DMS53 treated with DMSO at 0.1 percent for 48 hours (cell line): ENCODE results near the gene VAT1L.
"Not testable (repeated sequence)": the region's sequence is repeated elsewhere in the genome, so short reads cannot be mapped to it uniquely, and the experiment has no call there.

ENCODE experiments used
- DNase-seq: peaks from one replicate; lab custom pipeline; 2025; ENCODE audit not compliant: unreplicated experiment; lab: John Stamatoyannopoulos, UW

Gene VAT1L

DNA sequence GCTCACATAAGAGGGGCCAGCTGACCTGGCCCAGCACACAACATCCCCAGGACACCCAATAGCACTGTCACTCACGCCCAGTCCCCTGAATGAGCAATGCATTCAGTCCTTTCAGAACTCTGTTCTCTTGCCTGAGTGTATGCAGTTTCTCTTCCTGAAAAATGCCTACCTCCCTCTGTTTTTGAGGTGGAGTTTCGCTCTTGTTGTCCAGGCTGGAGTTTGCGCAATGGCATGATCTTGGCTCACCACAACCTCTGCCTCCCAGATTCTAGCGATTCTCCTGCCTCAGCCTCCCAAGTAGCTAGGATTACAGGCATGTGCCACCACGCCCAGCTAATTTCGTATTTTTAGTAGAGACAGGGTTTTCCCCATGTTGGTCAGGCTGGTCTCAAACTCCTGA lies 159.2 kb downstream of the VAT1L start:
- not testable (repeated sequence) for DNase-seq

DNA sequence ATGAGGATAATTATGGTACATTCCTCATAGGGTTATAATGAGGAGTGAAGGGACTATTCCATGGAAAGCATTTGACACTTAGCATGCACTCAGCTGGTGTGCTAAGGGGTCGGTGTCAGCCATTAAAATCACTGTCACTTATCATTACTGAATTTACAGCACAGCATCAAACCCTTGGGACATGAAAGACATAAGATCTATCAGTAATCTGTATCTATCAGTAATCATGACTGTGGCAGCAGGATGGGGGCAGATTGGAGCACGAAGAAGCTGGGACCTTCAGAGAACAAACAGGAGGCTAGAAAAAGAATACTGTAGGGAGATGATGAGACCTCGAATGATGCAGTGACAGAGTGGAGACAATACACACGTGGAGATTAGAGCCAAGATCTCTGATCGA lies 160.5 kb downstream of the VAT1L start:
- DNase-seq, result no peak

DNA sequence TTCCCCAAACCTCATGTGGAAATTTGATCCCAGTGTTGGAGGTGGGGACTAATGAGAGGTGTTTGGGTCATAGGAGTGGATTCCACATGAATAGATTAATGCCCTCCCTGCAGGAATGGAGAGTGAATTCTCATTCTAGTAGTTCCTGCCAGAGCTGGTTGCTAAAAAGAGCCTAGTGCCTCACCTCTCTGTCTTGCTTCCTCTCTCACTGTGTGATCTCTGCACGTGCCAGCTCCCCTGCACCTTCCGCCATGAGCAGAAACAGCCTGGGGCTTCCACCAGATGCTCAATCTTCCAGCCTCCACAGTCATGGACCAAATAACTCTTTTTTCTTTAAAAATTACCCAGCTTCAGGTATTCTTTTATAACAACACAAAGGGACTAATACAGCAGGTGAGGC lies 161.1 kb downstream of the VAT1L start:
- DNase-seq, result no peak

DNA sequence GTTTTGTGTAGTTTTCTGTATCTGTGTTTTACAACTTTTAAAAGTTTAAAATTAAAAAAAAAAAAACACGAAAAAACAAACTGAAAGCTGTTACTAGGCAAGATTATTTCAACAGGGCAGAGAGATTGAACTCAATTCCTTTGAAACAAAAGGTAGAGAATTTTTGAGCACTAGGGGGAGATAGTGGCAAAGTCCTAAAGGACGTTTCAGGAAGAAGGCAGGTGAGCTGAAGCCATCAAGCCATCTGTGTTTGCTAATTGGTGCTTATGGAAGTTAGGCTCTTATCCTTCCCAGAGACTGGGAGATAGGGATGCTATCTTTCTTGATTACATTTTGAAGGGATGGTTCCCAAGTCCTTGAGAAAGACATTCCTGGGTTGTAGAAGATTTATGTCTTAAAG lies 163.4 kb downstream of the VAT1L start:
- no peak for DNase-seq

DNA sequence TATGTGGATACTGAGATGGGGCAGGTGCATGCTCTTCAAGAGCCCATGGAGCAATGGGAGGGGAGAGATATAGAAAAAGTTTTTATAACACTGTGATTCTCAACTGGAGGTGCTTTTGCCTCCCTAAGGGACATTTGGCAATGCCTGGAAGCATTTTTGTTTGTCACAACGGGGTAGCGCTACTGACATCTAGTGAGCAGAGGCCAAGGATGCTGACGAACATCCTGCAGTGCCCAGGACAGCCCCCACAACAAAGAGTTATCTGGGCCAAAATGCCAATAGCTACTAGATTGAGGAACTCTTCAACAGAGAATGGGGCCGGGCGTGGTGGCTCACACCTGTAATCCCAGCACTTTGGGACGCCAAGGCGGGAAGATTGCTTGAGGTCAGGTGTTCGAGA lies 166.8 kb downstream of the VAT1L start:
- no peak for DNase-seq

DNA sequence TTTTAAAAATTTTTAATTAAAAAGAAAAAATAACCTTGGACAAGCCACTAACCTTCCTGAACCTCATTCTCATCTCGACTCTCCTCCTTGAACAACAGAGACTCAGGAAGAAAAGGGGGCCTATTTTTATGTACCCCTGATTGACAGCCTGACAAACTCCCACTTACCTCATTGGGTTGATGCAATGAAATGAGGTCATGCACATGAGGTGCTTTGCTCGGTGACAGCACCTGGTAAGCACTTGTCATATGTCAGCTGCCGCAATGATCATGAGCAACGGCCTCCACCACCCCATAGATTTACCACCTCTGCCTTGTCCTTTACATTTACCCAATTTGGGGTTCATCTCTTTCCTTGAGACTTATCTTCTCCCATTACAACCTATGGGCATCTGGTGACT lies 167.9 kb downstream of the VAT1L start:
- DNase-seq, result no peak

DNA sequence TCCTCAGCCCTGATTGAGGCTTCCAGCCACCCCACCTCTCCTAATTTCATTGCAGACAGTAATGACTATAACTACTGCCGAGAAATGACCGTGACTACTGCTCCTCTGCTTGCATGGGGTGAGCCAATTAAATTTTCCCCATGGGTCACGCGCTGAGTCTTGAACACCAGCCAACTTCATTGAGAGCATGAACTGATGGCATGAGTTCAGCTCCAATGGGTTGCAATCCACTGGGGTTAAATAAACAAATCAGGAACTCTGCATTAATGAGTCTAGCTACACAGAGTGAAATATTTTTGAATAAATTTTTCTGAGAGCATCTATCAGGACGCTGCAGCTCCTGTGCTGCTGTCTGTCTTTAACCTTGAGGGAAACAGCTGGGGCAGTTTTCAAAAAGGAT lies 172.4 kb downstream of the VAT1L start:
- DNase-seq, result no peak

DNA sequence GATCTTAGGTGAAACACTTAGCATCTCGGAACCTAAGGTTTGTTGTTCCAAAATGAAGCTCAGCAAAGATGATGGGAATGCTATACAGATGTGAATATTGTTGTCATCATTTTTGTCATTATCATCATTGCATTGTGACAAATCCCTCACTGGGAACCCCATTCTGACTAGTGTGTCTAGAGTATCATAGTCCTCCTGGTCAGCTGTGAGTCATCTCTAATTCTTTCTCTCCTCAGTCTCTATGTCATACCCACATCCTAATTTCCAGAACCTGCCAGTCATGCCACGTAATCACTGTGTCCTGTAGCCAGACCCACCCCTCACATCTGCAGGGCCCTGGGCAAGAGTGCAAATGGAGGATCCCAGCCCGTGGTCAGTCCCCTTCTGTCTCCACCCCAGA lies 173.4 kb downstream of the VAT1L start:
- no peak for DNase-seq

DNA sequence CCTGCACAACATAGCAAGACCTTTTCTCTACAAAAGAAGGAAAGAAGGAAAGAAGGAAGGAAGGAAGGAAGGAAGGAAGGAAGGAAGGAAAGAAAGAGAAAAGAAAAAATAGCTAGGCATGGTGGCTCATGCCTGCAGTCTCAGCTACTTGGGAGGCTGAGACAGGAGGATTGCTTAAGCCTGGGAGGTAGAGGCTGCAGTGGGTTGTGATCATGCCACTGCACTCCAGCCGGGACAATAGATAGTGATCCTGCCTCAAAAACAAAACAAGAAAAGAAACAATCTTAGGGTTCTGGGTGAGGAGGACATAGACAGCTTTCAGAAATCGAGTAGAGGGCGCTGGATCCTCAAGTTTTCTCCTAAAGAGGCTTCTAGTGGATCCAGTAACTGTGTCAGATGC lies 174.3 kb downstream of the VAT1L start:
- DNase-seq, result no peak

DNA sequence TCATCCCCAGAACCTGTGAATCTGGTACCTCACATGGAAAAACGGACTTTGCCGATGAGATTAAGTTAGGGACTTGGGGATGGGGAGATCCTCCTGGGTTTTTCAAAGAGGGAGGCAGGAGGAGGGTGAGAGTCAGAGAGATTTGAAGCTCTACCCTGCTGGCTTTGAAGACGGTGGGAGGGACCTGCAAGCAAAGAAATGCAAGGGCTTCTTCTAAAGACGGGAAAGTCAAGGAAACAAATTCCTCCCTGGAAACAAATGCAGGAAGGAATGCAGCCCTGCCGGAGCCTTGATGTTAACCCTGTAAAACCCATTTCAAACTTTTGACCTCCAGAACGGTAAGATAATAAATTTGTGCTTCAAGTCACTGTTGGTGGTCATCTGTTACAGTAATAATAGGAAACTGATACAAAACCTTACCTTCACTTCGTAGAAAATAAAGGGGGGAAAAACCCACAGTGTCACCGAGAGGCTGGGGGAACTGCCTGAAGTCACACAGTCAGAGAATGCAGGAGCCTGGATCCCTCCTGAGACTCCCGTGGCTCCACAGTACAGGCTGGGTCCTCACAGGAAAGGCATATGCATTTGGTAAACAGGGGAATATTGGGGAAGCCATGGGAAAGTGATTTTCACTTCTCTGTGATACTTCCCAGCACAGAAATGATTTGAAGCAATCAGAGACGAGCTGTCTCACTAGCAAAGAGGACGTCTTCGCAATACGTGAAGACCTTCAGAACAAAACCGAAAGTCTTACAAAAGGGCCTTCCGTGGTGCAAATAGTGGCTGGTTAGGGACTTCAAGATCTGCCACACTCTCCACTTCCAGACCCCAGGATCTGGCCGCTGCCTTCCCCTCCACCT lies 175.1 kb downstream of the VAT1L start:
- DNase-seq, result no peak

DNA sequence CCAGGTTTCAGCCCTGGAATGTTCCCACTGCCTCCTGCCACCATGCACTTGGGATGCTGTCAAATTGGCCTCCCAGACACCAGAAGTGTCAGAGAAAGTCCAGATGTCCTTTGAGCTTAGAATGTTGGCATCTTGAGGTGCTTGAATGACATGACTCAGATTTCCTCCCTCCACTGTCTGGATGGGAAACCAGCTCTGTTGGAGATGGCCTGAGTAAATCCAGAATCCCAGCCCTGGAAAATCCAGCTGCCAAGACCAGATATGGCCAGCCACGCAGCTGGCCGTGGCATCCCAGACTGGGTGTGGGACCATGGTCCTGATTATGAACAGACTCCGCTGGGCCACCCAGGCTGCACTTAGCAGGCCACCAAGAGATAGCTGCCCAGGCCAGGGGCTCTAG lies 177.0 kb downstream of the VAT1L start:
- no peak for DNase-seq

DNA sequence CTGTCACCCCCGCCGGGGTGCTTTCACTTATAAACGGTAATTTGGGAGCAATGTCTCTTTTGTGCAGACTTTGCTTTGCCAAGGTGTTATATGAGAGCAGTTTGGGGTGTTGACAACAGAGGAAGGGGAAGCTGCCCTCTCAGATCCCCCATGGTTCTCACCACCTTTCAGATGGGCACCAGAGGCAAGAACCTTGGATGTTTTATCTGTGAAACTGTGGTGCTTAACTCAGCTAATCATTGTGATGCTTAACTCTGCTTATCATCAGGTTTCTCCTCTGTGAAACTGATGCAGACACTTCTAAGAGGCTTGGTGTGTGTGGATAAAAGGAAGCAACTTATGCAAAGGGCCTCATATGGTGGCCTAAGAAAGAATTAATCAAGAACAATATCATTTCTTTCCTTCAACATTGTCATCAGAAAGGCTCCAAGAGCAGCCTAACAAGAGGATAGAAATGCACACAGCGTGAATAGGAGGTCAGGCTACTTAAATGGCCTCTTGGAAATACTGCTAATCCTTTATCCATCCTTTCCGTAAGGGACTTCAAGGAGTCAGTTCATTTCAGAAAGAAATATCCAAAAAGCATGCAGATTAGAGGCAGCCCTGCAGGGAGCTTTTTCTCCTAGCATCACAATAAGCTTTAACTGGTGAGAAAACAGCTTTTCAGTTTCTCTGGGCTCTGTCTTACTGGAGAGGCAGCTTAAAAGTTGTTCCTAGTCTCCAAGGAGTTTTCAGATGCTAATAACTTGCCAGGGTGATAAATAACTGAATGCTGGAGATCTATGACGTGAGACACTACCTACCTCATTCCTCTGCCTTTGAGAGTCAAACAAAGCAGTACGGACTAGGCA lies 178.9 kb downstream of the VAT1L start:
- DNase-seq, result no peak

DNA sequence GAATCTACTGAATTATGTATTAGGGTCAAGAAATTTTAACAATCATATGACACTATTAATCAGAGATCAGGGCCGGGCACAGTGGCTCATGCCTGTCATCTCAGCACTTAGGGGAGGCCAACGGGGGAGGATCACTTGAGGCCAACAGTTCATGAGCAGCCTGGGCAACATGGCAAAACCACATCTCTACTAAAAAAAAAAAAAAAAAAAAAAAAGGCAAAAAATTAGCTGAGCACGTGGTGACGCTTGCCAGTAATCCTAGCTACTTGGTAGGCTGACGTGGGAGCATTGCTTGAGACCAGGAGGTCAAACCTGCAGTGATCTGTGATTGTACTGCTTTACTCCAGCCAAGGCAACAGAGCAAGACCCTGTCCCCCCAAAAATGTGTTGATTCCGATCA lies 181.5 kb downstream of the VAT1L start:
- DNase-seq, result no peak

DNA sequence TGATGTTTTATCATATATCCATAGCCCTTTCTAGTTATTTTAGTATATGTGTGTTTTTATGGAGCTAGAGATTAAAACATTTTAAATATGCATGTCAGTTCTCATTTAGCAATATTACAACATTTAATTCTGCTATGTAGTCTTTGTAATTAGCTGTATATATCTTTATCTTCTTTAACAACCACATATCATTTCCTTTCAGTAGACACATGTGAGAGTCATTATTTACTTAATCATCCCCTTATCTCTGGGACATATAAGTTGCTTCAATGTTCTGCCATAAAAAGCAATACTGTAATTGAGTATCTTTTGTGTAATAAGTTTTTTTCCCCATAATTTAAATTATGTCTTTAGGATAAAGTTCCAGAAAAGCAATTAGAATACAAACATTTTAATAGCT lies 182.0 kb downstream of the VAT1L start:
- no peak for DNase-seq

DNA sequence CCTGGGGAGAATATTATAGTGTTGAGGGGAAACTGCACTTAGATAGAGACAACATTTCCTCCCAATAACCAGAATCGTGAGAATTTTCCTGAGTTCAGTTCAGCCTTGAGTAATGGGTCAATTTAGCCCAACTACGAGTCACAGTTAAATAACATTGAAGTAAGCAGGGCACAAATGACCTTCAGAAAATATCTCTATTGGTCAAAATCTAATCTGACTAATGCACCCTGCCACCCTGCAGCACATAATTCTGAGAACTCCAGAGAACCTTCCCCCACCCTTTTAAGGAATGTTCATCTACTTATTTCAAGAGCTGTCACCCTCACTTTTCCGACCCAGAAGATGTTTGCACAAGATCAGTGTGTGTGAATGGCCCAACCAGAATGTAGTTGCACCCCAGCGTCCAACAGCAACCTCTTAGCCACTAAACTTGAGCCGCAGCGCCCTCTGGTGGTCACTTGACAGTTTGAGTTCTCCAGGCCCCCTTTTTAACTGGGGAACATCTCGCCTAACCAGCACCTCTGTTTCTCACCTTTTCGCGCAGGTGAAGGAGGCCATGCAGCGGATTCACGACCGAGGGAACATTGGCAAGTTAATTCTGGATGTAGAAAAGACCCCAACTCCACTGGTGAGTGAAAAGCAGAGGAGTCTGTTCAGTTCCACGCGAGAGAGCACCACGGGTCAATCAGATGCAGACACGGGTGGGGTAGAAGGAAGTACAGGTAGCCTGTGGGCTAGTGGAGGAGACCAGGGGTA lies 183.1 kb downstream of the VAT1L start:
- DNase-seq, result peak; percentile 7

DNA sequence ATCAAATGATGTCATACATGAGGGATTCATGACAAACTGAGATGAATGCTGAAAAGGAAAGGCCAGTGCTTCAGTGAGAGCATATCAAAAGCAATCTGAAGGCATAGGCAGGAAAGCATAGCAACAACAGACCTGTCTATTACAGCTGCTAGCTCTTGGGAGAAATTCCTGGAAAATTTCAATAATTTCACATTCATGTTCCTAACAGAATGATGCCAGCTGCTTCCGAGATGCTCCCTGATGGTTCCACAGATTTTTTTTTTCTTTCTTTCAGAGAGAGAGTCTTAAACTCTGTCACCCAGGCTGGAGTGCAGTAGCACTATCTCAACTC lies 183.7 kb downstream of the VAT1L start:
- no peak for DNase-seq

DNA sequence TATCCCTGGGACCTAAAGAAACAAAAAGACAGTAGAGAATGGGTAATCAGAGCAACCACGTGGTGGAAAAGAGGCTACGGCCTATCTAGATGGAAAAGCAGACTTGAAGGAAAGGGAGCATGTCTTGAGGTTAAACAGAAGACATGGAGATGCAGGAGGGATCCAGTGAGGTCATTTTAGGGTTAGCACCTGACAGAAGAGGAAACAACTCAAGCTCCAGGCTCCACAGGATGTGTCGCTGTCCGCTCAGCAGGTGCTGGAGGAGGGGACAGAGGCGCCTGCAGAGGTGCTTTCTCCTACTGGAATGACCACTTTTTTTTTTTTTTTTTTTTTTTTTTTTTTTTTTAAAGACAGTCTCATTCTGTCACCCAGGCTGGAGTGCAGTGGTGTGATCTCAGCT lies 186.5 kb downstream of the VAT1L start:
- DNase-seq, result no peak

DNA sequence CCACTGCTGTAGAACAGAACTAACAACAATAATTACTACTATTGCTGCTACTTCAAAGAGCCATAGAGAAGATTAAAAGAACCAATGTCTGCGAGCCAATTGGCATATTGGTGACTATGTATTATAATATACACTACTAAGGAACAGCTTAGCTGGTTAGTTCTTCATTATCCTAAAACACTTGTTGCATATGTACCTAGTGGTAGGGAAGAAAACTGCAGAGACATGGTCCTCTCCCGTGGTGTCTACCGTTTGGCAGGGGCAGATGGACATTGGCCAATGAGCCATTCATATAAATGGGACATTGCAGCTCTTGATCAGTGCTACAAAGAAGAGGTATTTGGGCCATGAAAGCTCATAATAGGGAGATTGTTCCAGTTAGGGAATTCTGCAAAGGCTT lies 187.6 kb downstream of the VAT1L start:
- no peak for DNase-seq

DNA sequence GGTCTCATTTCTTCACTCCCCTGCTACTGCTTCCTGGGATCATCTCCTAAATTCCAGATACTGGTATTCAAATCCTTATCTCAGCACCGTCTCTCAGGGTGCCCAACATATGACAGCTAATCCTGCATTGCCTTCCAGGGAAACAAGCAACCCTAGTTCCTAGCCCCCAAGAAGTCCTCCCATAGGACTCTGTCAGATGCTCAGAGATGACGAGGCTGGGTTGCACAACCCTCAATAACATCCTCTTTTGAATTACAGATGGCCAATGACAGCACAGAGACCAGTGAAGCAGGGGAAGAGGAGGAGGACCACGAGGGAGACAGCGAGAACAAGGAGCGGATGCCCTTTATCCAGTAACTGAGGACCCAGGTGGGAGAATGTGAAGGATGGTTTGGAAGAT lies 189.0 kb downstream of the VAT1L start:
- no peak for DNase-seq

DNA sequence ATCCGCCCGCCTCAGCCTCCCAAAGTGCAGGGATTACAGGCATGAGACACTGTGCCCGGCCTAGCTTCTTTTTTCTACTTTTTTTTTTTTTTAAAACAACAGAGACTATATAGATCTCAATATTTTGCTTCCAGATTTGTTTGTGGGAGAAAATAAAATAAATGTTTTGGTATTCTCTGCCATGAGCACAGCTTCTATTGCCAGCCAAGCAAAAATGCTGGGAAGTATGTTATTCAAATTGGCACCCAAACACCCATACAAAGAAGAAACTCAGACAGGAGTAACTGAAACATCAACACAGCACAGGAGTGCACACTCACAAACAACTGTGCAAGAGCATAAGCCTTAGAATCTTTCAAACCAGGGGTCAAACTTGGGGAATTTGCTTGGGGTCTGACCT lies 196.7 kb downstream of the VAT1L start:
- no peak for DNase-seq

DNA sequence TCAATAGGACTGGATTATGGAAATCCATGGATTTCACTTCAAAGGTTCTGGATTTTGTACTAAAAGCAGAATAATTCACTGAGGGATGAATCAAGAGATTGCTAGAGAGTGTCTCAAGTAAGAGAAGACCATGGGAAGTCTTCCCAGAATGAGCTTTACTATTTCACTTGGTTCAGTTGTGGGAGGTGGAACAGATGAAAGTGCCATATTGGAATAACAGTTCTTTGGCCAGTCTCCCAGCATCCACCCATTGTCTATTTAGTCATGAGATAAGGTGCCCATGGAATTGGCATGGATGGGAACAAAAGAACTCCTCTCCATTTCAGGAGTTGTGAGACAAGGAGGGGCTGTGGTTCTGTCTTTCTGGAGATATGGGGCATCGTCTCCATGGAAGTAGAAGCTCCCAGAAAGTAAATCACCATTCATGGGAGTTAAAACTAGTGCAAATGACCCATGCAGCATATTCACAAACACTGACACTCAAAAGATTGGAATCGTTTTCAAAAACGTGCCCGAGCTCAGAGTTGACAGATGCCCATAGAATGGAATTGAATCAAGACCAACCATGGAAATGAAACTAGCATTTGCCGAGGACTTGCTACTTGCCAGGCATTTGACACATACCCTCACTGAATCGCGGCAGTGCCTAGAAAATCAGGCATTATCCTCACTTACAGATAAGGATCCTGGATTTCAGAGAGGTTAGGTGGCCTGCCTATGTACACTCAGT lies 197.8 kb downstream of the VAT1L start:
- DNase-seq, result no peak
